ENCODE measurements around the gene C13orf46. TPM values are rescaled to one million over a fixed set of nuclear protein-coding genes. Genes with fewer than 3 reads are reported as not detected.

Gene C13orf46
- total RNA-seq, 2 experiments from 2014 or later = 0.21 TPM; not detected in 1

- no peak overlapping the region for H3K27ac ChIP-seq (ENCODE audit: low read depth, low read length, poor library complexity, severe bottlenecking)
- no peaks in the 10 kb centered on the region for H3K79me2 ChIP-seq (ENCODE audit: insufficient read depth, low read depth, low read length)
- no peaks in the 10 kb centered on the region for H3K9me3 ChIP-seq (ENCODE audit: low read length)
- BruUV-seq (replicated peaks) = no TSS peak
- ChIA-PET POLR2A (no interaction called here), CTCF (ENCODE audit: unreplicated experiment) (no interaction called here)
- no peaks in the 10 kb centered on the region for H4K20me1 ChIP-seq (ENCODE audit: insufficient read depth, low read length)
- H3K4me2 ChIP-seq (ENCODE audit: low read length) = no peak overlapping the region
- intact Hi-C loops (cut with micrococcal nuclease; ENCODE audit: unreplicated experiment) = no loop called here
- peaks cover 8% of the 10 kb centered on the region for H3K36me3 ChIP-seq (ENCODE audit: insufficient read depth, low read length)
- H3K4me3 ChIP-seq (ENCODE audit: low read depth, low read length, poor library complexity, severe bottlenecking) = no peak overlapping the region
- no peaks in the 10 kb centered on the region for H3K4me1 ChIP-seq (ENCODE audit: insufficient read depth, low read length, poor library complexity, severe bottlenecking)
- no peaks in the 10 kb centered on the region for H3K9me2 ChIP-seq (ENCODE audit: insufficient read depth, low read length)
- no peak for TF ChIP-seq CTCF (conservative IDR thresholded peaks at IDR 0.05; ENCODE audit: low read length)
- TF ChIP-seq EZH2phosphoT487 (IDR thresholded peaks at IDR 0.05; ENCODE audit: borderline replicate concordance, low read depth, low read length) = no peak
- no peak overlapping the region for H2AFZ ChIP-seq (ENCODE audit: low read length)
- DNase-seq (ENCODE audit: low spot score) = no peak
These were observed 38.3 kb upstream of the C13orf46 start for GRCh38 chr13:114012141-114012540.

- H3K9me2 ChIP-seq (ENCODE audit: insufficient read depth, low read length) = no peaks in the 10 kb centered on the region
- ChIA-PET CTCF (ENCODE audit: unreplicated experiment) (no interaction called here), POLR2A (no interaction called here)
- TF ChIP-seq EZH2phosphoT487 (IDR thresholded peaks at IDR 0.05; ENCODE audit: borderline replicate concordance, low read depth, low read length) = no peak
- TF ChIP-seq CTCF (conservative IDR thresholded peaks at IDR 0.05; ENCODE audit: low read length) = no peak
- no peaks in the 10 kb centered on the region; the same call in 1 of the 2 replicates for H3K36me3 ChIP-seq (ENCODE audit: insufficient read depth, low read length)
- no peak for DNase-seq (ENCODE audit: low spot score)
- no peak overlapping the region for H3K4me3 ChIP-seq (ENCODE audit: low read depth, low read length, poor library complexity, severe bottlenecking)
- no peak overlapping the region for H3K27ac ChIP-seq (ENCODE audit: low read depth, low read length, poor library complexity, severe bottlenecking)
- no peak overlapping the region for H2AFZ ChIP-seq (ENCODE audit: low read length)
- intact Hi-C loops (cut with micrococcal nuclease; ENCODE audit: unreplicated experiment) = no loop called here
- no peaks in the 10 kb centered on the region for H3K9me3 ChIP-seq (ENCODE audit: low read length)
- no peak overlapping the region for H3K4me2 ChIP-seq (ENCODE audit: low read length)
- no peaks in the 10 kb centered on the region for H3K79me2 ChIP-seq (ENCODE audit: insufficient read depth, low read depth, low read length)
- H3K4me1 ChIP-seq (ENCODE audit: insufficient read depth, low read length, poor library complexity, severe bottlenecking) = no peaks in the 10 kb centered on the region
- no peaks in the 10 kb centered on the region for H4K20me1 ChIP-seq (ENCODE audit: insufficient read depth, low read length)
- no TSS peak for BruUV-seq (replicated peaks)
These were observed 37.4 kb upstream of the C13orf46 start for GRCh38 chr13:114011226-114011625.

GRCh38 chr13:114010401-114011101, 36.7 kb upstream of the C13orf46 start:
- H3K36me3 ChIP-seq (ENCODE audit: insufficient read depth, low read length) = no peaks in the 10 kb centered on the region; the same call in 1 of the 2 replicates
- H3K4me2 ChIP-seq (ENCODE audit: low read length) = no peak overlapping the region
- H3K79me2 ChIP-seq (ENCODE audit: insufficient read depth, low read depth, low read length) = no peaks in the 10 kb centered on the region
- no peaks in the 10 kb centered on the region for H3K9me3 ChIP-seq (ENCODE audit: low read length)
- no peaks in the 10 kb centered on the region for H3K4me1 ChIP-seq (ENCODE audit: insufficient read depth, low read length, poor library complexity, severe bottlenecking)
- H3K9me2 ChIP-seq (ENCODE audit: insufficient read depth, low read length) = no peaks in the 10 kb centered on the region
- no peaks in the 10 kb centered on the region for H4K20me1 ChIP-seq (ENCODE audit: insufficient read depth, low read length)
- H3K27ac ChIP-seq (ENCODE audit: low read depth, low read length, poor library complexity, severe bottlenecking) = no peak overlapping the region
- ChIA-PET POLR2A (no interaction called here), CTCF (ENCODE audit: unreplicated experiment) (no interaction called here)
- BruUV-seq (replicated peaks) = no TSS peak
- DNase-seq (ENCODE audit: low spot score) = no peak
- no peak overlapping the region for H2AFZ ChIP-seq (ENCODE audit: low read length)
- TF ChIP-seq EZH2phosphoT487 (IDR thresholded peaks at IDR 0.05; ENCODE audit: borderline replicate concordance, low read depth, low read length) (no peak), CTCF (conservative IDR thresholded peaks at IDR 0.05; ENCODE audit: low read length) (no peak)
- no peak overlapping the region for H3K4me3 ChIP-seq (ENCODE audit: low read depth, low read length, poor library complexity, severe bottlenecking)
- intact Hi-C loops (cut with micrococcal nuclease; ENCODE audit: unreplicated experiment) = no loop called here

Data from OCI-LY7 (cell line).